HG03175 (cell line): ENCODE data around the gene BTN1A1.
"Not testable (repeated sequence)": the region's sequence is repeated elsewhere in the genome, so short reads cannot be mapped to it uniquely, and the experiment has no call there.

Source experiments
- ATAC-seq: cut with Tn5 transposase; IDR thresholded peaks from one replicate; pipeline ENCODE4 v1.9.1; 2021; ENCODE audit warnings: mild to moderate bottlenecking, moderate library complexity; ENCODE audit not compliant: unreplicated experiment

Gene BTN1A1

GRCh38 chr6:26536571-26537159 lies 36.6 kb downstream of the BTN1A1 start:
- peak; percentile 20 for ATAC-seq

- ATAC-seq = peak; percentile 49
Measured at GRCh38 chr6:26537160-26537845, 37.2 kb downstream of the BTN1A1 start.

GRCh38 chr6:26537846-26538571 lies 37.9 kb downstream of the BTN1A1 start, which contains the start of gene HMGN4:
HMGN4 (plus strand) TSS chr6:26538366; CDS start chr6:26545207, 6,841 bp downstream.
- peak; percentile 56 for ATAC-seq

GRCh38 chr6:26538572-26538902 lies 38.4 kb downstream of the BTN1A1 start:
- ATAC-seq = no peak

- ATAC-seq = no peak
Measured at GRCh38 chr6:26539071-26539615, 39.0 kb downstream of the BTN1A1 start.

- ATAC-seq = no peak
Measured at GRCh38 chr6:26541579-26541978, 41.5 kb downstream of the BTN1A1 start.

- ATAC-seq = no peak
Measured at GRCh38 chr6:26543953-26544352, 43.9 kb downstream of the BTN1A1 start.

GRCh38 chr6:26544473-26544872 lies 44.4 kb downstream of the BTN1A1 start:
- ATAC-seq = no peak

- no peak for ATAC-seq
Measured at GRCh38 chr6:26545627-26546026, 45.5 kb downstream of the BTN1A1 start.

GRCh38 chr6:26547363-26547762 lies 47.3 kb downstream of the BTN1A1 start:
- ATAC-seq = not testable (repeated sequence)

GRCh38 chr6:26550250-26550993 lies 50.3 kb downstream of the BTN1A1 start:
- ATAC-seq = no peak

- no peak for ATAC-seq
Measured at GRCh38 chr6:26552205-26552604, 52.1 kb downstream of the BTN1A1 start.

GRCh38 chr6:26552640-26553188 lies 52.6 kb downstream of the BTN1A1 start:
- no peak for ATAC-seq

- peak; percentile 41 for ATAC-seq
Measured at GRCh38 chr6:26553264-26553634, 53.1 kb downstream of the BTN1A1 start.

GRCh38 chr6:26553635-26554446 lies 53.7 kb downstream of the BTN1A1 start:
- peak; percentile 39 for ATAC-seq

- no peak for ATAC-seq
Measured at GRCh38 chr6:26554447-26554696, 54.3 kb downstream of the BTN1A1 start.

- no peak for ATAC-seq
Measured at GRCh38 chr6:26554697-26555504, 54.8 kb downstream of the BTN1A1 start.

GRCh38 chr6:26555505-26556262 lies 55.6 kb downstream of the BTN1A1 start:
- ATAC-seq = no peak
